ENCODE results near the gene C11orf21. TPM values are rescaled to one million over a fixed set of nuclear protein-coding genes. Genes with fewer than 3 reads are reported as not detected.

C11orf21 gene
- total RNA-seq, 4 donors from 2014 or later, result 1.1 to 9.9 (median 1.3) TPM; not detected in 1

DNA sequence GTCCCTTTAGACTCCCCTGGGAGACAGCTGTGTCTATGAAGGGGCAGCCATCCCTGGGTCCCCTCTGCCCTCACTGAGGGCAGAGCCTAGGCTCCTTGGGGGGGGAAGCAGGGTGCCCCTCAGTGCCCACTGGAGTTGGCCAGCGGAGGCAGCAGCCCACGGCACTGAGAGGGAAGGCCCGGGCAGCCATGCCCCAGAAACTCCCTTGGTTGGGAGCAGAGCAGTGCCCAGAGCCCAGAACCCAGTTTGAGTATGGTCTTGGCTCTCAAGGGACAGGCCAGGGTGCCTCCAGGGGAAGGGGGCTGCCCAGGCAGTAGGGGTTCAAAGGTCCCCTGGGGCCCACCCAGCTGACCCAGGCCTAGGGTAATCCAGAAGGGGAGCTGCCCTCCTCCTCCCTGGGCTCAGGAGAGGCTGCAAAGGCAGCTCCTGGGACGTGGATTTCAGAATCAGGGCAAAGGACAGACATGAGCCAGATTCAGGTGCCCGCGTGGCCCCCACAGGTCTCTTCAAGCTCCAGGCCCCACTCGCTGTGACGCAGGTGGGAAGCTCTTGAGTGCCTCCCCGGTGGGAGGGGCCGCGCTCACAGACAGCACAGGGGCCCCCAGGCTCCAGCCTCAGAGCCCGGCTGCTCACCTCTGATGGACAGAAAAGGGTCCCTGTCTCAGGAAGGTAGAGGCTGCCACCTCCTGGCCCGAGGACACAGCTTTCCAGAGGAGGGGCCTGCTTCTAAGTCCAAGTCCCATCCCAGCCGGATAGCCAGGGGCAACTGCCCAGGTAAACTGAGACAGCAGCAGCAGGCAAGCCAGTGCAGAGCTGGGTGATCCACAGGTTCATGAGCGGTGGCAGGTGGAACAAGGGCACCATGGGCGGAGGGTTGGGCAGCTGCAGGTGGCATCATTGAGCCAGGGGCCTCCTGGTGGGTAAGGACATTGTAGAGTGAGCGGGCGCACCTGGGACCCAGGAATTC is 2.6 kb downstream of the C11orf21 start:
- TF ChIP-seq POLR2A (IDR thresholded peaks at IDR 0.05), result no peak
- TF ChIP-seq, protein P1, sequence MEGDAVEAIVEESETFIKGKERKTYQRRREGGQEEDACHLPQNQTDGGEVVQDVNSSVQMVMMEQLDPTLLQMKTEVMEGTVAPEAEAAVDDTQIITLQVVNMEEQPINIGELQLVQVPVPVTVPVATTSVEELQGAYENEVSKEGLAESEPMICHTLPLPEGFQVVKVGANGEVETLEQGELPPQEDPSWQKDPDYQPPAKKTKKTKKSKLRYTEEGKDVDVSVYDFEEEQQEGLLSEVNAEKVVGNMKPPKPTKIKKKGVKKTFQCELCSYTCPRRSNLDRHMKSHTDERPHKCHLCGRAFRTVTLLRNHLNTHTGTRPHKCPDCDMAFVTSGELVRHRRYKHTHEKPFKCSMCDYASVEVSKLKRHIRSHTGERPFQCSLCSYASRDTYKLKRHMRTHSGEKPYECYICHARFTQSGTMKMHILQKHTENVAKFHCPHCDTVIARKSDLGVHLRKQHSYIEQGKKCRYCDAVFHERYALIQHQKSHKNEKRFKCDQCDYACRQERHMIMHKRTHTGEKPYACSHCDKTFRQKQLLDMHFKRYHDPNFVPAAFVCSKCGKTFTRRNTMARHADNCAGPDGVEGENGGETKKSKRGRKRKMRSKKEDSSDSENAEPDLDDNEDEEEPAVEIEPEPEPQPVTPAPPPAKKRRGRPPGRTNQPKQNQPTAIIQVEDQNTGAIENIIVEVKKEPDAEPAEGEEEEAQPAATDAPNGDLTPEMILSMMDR (IDR thresholded peaks at IDR 0.05), result peak in 4 of 6 experiments; percentile 18 to 51 (median 46)
- Histone ChIP-seq H3K4me1 (peaks cover 0 to 26% (median 6%) of the 10 kb centered on the region in 4 donors), H3K27me3 (no peaks in the 10 kb centered on the region), H3K9me3 (no peaks in the 10 kb centered on the region), H3K27ac (no peak overlapping the region), H3K36me3 (no peaks in the 10 kb centered on the region), H3K4me3 (no peak overlapping the region)
- peak; percentile 17 to 65 (median 54) for DNase-seq

DNA sequence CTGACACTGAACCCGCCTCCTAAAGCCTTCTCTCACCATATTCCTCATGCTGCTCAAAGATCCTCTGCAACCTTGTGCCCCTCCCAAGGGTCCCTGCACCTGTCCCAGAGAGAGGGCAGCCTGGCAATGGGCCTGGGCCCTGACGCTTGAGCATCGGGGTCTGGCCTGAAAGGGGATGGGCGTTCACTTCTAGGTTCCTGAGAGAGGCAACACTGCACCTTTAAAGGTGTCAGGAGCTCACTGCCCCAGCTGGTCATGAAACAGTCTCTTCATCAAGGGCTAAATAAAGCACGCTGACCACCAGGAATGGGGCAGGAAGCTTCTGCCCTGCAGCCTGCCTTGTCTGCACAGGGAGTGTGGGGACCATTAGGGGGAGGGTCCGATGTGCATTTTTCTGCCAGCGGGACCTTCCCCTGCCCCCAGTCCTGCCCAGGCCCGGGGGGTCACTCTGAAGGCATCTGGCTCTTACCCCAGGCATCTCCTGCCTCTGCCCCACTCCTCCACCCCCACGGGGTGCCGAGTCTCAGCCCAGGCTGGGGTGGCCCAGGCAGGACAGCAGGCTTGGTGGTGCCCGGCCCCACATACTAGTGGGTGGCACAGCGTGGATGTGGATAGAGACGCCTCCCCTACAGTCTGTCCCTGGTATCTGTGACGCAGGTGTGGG is 3.5 kb downstream of the C11orf21 start:
- H3K4me1 ChIP-seq, result peaks cover 0 to 24% (median 6%) of the 10 kb centered on the region in 4 donors
- H3K9me3 ChIP-seq, result no peaks in the 10 kb centered on the region
- H3K27ac ChIP-seq, result no peak overlapping the region
- H3K36me3 ChIP-seq, result no peaks in the 10 kb centered on the region
- no peak overlapping the region for H3K4me3 ChIP-seq
- DNase-seq, result peak in 2 of 3 donors; percentile 14 to 38
- H3K27me3 ChIP-seq, result no peaks in the 10 kb centered on the region
- no peak for TF ChIP-seq POLR2A (IDR thresholded peaks at IDR 0.05)
- TF ChIP-seq, protein P1 (IDR thresholded peaks at IDR 0.05), result no peak

DNA sequence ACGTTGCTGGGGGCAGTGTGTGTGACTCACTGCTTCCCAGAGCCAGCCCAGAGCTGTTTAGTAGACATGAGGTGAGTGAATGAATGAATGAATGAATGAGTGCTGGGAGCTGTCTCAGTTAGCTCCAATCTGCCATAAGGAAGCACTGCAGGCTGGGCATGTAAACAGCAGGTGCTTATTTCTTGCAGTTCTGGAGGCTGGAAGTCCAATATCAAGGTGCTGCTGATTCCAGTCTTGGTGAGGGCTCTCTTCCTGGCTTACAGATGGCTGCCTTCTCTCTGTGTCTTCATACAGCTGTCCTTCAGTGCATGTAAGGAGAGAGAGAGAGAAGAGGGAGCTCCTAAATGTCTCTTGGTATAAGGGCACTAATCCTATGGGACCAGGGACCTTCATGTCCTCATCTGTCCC is 4.1 kb downstream of the C11orf21 start:
- Histone ChIP-seq H3K9me3 (no peaks in the 10 kb centered on the region), H3K27me3 (no peaks in the 10 kb centered on the region), H3K27ac (no peak overlapping the region), H3K4me3 (no peak overlapping the region), H3K36me3 (no peaks in the 10 kb centered on the region), H3K4me1 (peaks cover 0 to 18% (median 6%) of the 10 kb centered on the region in 4 donors)
- DNase-seq, result no peak
- TF ChIP-seq POLR2A (IDR thresholded peaks at IDR 0.05), result no peak
- TF ChIP-seq, protein P1 (IDR thresholded peaks at IDR 0.05), result no peak

DNA sequence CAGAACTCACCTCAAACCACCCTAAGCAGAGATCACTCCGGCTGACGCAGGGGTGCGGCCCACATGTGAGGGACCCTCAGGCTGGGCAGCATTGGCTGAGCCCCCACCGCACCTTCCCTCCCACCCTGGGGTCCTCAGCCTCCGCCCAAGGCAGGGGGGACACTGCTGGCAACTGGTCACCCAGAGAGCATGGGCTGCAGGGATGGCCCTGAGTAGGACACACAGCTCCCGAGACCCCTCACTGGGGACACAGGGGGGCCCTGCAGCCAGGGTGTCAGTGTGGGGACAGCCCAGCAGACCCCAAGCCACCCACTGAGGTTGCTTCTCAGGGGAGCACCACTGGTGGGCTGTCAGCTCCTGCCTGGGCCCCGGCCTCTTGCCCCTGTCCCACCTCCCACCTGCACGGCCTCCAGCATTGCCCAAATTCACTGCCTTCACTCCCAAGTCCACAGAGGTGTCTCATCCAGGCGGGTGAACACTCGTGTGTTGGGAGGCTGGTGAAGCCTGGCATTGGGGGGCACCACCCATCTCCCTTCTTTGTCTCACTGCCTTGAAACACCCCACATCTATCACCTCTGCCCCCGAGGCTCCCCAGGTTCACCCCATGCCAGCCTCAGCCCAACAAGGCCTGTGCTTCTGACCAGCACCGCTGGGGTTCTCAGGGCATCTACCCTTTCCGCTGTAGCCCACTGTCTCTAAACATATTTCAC is 4.7 kb downstream of the C11orf21 start:
- Histone ChIP-seq H3K27me3 (no peaks in the 10 kb centered on the region), H3K4me3 (no peak overlapping the region), H3K9me3 (no peaks in the 10 kb centered on the region), H3K4me1 (peaks cover 0 to 13% (median 6%) of the 10 kb centered on the region in 4 donors), H3K27ac (no peak overlapping the region), H3K36me3 (no peaks in the 10 kb centered on the region)
- no peak for DNase-seq
- TF ChIP-seq, protein P1 (IDR thresholded peaks at IDR 0.05), result no peak
- no peak for TF ChIP-seq POLR2A (IDR thresholded peaks at IDR 0.05)
